ENCODE data around the gene TNIK.

Gene TNIK

DNA sequence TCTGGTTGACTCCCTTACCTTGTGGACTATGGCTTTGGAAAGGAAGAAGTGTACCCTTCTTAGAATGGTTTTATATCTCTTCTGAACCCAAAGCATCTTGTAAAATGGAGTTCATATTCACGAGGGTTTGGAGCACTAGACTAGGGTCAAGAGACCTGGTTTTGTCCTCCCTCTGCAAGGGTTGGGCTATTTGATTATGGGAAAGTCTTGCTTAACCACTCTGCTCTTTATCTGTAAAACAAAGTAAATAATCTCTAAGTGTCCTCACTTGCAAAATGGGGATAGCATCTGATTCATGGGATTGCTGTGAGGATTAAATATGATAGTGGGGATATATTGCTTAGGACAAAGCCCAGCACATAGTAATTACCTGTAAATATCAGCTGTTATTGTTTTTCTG, 415.8 kb downstream of the TNIK start:
- Histone ChIP-seq H3K4me1 (ENCODE audit: control insufficient read depth, insufficient read depth, low read length) (peaks cover 20% of the 10 kb centered on the region), H3K9ac (ENCODE audit: low read length) (no peak overlapping the region), H3K27me3 (replicated peaks; ENCODE audit: control insufficient read depth, insufficient read depth, low read length) (no peaks in the 10 kb centered on the region), H3K36me3 (ENCODE audit: control insufficient read depth, insufficient read depth, low read length, severe bottlenecking) (no peaks in the 10 kb centered on the region), H3K4me3 (ENCODE audit: low read length) (no peak overlapping the region), H3K9me3 (ENCODE audit: control insufficient read depth, low read length) (no peaks in the 10 kb centered on the region)
- no peak for DNase-seq (ENCODE audit: low read depth)

DNA sequence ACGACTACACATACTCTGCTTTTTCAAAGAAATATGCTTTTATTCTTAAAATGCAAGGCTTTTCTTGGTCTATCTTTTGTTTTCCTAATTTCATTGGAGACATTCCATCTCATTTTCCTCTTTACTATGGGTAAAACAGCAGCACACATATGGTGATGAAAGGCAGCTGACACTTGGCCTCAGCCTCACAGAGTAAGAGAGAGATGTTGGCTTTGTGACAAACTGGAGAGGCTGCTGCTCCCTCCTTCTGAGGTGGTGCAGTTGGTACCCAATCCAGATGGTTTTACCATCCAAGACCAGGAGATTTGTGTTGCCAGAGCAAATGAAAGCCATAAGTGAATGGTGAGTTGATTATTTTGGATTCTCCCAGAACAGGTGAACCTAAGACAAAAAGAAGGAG, 420.5 kb downstream of the TNIK start:
- no peaks in the 10 kb centered on the region for H3K27me3 ChIP-seq (replicated peaks; ENCODE audit: control insufficient read depth, insufficient read depth, low read length)
- no peaks in the 10 kb centered on the region for H3K9me3 ChIP-seq (ENCODE audit: control insufficient read depth, low read length)
- H3K36me3 ChIP-seq (ENCODE audit: control insufficient read depth, insufficient read depth, low read length, severe bottlenecking), result no peaks in the 10 kb centered on the region
- peaks cover 9% of the 10 kb centered on the region for H3K4me1 ChIP-seq (ENCODE audit: control insufficient read depth, insufficient read depth, low read length)
- no peak overlapping the region for H3K9ac ChIP-seq (ENCODE audit: low read length)
- DNase-seq (ENCODE audit: low read depth), result no peak
- H3K4me3 ChIP-seq (ENCODE audit: low read length), result no peak overlapping the region

DNA sequence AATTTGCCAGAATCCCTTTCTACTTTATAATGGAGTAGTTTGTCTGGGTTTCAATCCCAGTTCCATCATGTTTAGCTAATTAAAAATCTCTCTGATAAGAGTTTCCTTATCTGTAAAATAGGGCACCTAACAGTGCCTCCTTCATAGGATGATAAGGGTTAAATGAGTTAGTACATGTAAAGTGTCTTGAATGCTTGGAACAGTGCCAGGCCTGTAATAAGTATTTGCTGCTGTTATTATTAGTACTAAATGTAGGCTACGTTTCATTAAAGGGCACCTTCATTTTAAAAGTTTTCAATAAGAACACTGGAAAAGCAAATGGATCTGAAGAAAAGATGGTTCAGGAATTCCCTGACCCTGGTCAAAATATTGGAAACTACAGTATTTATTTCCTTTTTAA, 421.9 kb downstream of the TNIK start:
- Histone ChIP-seq H3K4me1 (ENCODE audit: control insufficient read depth, insufficient read depth, low read length) (no peaks in the 10 kb centered on the region), H3K9ac (ENCODE audit: low read length) (no peak overlapping the region), H3K4me3 (ENCODE audit: low read length) (no peak overlapping the region), H3K9me3 (ENCODE audit: control insufficient read depth, low read length) (no peaks in the 10 kb centered on the region), H3K36me3 (ENCODE audit: control insufficient read depth, insufficient read depth, low read length, severe bottlenecking) (no peaks in the 10 kb centered on the region), H3K27me3 (replicated peaks; ENCODE audit: control insufficient read depth, insufficient read depth, low read length) (no peaks in the 10 kb centered on the region)
- DNase-seq (ENCODE audit: low read depth), result no peak

DNA sequence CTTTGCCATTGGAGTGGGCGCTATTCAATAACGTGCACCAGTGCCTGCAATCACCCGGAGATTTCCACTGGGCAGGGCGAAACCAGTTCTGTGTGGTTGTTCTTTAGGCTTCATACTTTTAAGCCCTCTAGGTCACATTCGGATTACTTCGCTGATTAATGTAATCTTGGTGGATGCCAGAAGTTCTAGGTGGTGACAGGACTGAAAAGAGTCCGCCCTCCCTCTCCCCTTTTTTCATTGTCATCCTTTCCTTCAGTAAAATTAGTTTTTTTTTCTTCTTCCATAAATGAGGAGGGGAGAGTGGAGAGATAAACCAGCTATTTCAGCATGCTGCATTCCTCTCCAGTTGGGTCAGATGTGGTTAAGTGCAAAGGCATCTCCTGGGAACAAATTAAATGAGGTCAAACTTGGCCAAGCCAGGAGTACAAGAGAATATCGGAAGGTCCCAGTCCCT, 431.4 kb downstream of the TNIK start:
- Histone ChIP-seq H3K9me3 (ENCODE audit: control insufficient read depth, low read length) (no peaks in the 10 kb centered on the region), H3K9ac (ENCODE audit: low read length) (peak overlapping the region; percentile 71), H3K4me3 (ENCODE audit: low read length) (peak overlapping the region; percentile 76), H3K36me3 (ENCODE audit: control insufficient read depth, insufficient read depth, low read length, severe bottlenecking) (no peaks in the 10 kb centered on the region), H3K27me3 (replicated peaks; ENCODE audit: control insufficient read depth, insufficient read depth, low read length) (no peaks in the 10 kb centered on the region), H3K4me1 (ENCODE audit: control insufficient read depth, insufficient read depth, low read length) (peaks cover 20% of the 10 kb centered on the region)
- peak; percentile 77 for DNase-seq (ENCODE audit: low read depth)

DNA sequence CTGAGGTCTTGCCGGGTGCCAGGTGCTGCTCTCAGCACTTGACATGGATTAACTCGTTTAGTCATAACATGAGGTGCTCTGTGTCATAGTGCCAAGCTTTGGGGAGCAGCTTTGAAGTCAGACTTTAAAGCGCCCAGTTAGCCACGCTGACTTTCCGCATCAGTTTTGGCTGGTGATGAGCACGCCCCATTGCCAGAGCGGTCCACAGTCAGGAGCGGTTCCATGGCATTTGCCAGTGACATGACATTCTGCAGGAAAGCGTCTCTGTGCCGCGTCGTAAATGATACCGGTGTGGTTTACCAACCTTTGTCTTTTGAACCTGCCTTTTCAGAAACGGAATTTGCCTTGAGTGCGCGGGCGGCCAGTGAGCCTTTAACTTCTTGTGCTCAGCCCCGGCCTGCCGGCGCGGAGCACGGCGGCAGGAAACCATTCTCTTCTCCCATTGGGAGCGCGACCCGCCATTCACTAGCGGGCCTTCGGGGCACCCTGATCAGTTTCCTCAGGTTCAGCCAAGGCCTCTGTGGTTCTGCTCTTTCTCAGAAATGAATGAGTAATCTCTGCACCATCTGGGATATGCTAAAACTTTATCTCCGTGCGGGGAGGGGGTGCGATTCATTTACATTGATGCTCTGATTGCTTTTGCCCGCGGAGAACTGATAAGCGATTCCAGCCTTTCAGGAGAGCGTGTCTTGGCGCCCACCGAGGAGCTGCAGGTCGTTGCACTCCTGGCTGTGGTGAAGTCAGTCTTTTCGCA, 432.0 kb downstream of the TNIK start:
- H3K9ac ChIP-seq (ENCODE audit: low read length), result peak overlapping the region; percentile 71
- no peaks in the 10 kb centered on the region for H3K9me3 ChIP-seq (ENCODE audit: control insufficient read depth, low read length)
- DNase-seq (ENCODE audit: low read depth), result peak; percentile 81
- H3K27me3 ChIP-seq (replicated peaks; ENCODE audit: control insufficient read depth, insufficient read depth, low read length), result no peaks in the 10 kb centered on the region
- peak overlapping the region; percentile 76 for H3K4me3 ChIP-seq (ENCODE audit: low read length)
- H3K4me1 ChIP-seq (ENCODE audit: control insufficient read depth, insufficient read depth, low read length), result peaks cover 20% of the 10 kb centered on the region
- no peaks in the 10 kb centered on the region for H3K36me3 ChIP-seq (ENCODE audit: control insufficient read depth, insufficient read depth, low read length, severe bottlenecking)

DNA sequence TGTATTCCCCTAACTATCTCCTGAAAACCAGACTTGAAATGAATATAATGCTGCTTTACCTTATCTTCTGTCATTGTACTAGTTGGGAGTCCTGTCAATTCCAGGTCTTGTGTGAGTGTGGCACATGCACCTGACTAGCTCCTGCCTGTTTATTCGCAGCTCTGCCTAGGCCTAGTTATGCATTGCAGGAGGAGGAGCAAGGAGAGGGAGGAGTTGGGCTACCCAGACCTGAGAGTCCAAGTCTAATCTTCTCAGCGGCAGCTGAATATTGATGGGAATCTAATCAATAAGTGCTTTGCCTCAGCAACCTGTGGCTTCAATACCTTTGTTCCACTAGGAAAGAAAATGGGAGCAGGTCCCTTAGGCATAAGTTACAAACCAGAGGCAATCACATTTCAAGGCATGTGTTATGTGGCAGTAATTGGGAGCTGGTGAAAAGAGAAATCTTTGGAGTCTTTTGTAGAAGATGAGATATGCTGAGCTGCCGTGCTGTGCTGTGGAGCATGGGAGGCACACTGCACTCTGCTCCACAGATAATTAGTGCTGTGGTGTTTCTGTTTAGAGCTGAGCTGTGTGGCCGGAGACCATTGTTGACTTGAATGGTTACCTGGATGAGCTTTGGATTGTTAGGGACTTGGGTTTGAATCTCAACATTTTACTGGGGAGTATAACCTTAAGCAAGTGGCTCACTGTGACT, 433.5 kb downstream of the TNIK start, which contains the start of gene SLC2A2:
Gene SLC2A2 (minus strand): TSS at position 124 of the 697 bp plus-strand sequence. CDS start 50 bp downstream, at position 74.
- H3K27me3 ChIP-seq (replicated peaks; ENCODE audit: control insufficient read depth, insufficient read depth, low read length), result no peaks in the 10 kb centered on the region
- H3K9me3 ChIP-seq (ENCODE audit: control insufficient read depth, low read length), result no peaks in the 10 kb centered on the region
- DNase-seq (ENCODE audit: low read depth), result no peak
- peaks cover 20% of the 10 kb centered on the region for H3K4me1 ChIP-seq (ENCODE audit: control insufficient read depth, insufficient read depth, low read length)
- no peak within 1 kb of the TSS for H3K9ac ChIP-seq (ENCODE audit: low read length)
- H3K4me3 ChIP-seq (ENCODE audit: low read length), result no peak within 1 kb of the TSS
- H3K36me3 ChIP-seq (ENCODE audit: control insufficient read depth, insufficient read depth, low read length, severe bottlenecking), result no peaks in the 10 kb centered on the region

DNA sequence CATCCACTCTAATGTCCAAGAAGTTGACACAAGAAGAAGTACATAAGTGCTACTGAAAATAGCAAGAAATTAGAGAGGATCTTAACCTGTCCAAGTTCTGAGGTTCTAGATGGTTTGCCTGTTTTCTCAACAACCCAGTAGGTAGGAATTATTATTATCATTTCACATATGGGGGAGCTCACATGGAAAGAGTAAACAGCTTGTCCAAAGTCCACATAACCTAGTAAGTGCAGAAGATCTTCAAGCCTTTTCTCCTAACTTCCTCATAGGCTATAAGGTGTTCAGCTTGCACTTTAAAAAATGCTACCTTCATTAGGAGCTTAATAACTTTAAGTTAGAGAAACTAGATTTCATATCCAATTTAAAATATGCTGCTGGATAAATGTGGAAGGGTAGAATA, 436.6 kb downstream of the TNIK start:
- DNase-seq (ENCODE audit: low read depth), result no peak
- Histone ChIP-seq H3K9ac (ENCODE audit: low read length) (no peak overlapping the region), H3K27me3 (replicated peaks; ENCODE audit: control insufficient read depth, insufficient read depth, low read length) (no peaks in the 10 kb centered on the region), H3K36me3 (ENCODE audit: control insufficient read depth, insufficient read depth, low read length, severe bottlenecking) (no peaks in the 10 kb centered on the region), H3K4me1 (ENCODE audit: control insufficient read depth, insufficient read depth, low read length) (peaks cover 9% of the 10 kb centered on the region), H3K4me3 (ENCODE audit: low read length) (no peak overlapping the region), H3K9me3 (ENCODE audit: control insufficient read depth, low read length) (no peaks in the 10 kb centered on the region)

DNA sequence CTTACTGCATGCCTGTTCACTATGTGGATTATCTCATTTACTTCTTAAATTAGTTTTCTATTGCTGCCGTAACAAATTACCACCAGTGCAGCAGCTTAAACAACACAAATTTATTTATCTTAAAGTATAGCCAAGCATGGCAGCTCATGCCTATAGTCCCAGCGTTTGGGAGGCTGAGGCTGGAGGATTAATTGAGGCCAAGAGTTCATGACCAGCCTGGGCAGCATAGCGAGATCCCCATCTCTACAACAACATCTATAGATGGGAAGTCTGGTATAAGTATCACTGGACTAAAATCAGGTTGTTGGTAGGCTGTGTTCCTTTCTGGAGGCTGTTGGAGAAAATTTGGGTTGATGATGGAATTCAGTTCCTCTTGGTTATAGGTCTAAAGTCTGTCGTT, 438.8 kb downstream of the TNIK start:
- H3K4me1 ChIP-seq (ENCODE audit: control insufficient read depth, insufficient read depth, low read length), result peaks cover 4% of the 10 kb centered on the region
- H3K4me3 ChIP-seq (ENCODE audit: low read length), result no peak overlapping the region
- H3K27me3 ChIP-seq (replicated peaks; ENCODE audit: control insufficient read depth, insufficient read depth, low read length), result no peaks in the 10 kb centered on the region
- no peak overlapping the region for H3K9ac ChIP-seq (ENCODE audit: low read length)
- no peaks in the 10 kb centered on the region for H3K9me3 ChIP-seq (ENCODE audit: control insufficient read depth, low read length)
- no peak for DNase-seq (ENCODE audit: low read depth)
- no peaks in the 10 kb centered on the region for H3K36me3 ChIP-seq (ENCODE audit: control insufficient read depth, insufficient read depth, low read length, severe bottlenecking)

DNA sequence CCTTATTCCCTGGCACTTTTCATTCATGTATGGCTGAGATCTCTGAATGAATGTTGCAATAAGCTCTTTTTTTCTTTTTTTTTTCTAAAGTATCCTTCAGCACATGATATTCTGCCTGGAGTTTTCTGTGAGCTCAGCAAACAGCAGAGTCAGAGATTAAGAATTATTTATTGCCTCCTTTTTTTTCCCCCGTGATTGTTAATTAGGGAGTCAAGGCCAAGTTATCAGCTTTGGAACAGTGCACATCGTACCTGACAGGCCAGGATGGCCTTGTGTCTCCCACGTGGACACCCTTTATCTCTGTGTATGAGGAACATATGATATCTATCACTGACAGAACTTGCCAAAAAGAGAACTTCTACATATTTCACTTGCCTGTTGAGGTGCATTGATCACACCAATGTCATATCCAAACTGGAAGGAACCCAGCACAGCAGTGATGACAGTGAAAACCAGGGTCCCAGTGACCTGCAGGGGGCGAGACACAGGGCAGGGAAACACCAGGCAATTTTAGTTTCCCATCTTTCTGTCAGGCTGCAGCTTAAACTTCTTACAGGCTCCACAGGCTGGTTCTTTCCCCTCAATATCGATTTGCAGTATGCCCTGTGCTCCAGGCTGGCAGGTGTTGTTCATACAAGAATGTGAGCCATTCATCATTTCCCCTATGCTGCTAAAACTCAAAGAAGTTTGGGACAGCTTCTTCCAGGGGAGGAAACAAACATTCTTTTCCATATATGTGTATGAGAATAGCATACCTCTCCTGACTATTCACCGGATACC, 441.9 kb downstream of the TNIK start:
- H3K27me3 ChIP-seq (replicated peaks; ENCODE audit: control insufficient read depth, insufficient read depth, low read length), result no peaks in the 10 kb centered on the region
- no peaks in the 10 kb centered on the region for H3K9me3 ChIP-seq (ENCODE audit: control insufficient read depth, low read length)
- DNase-seq (ENCODE audit: low read depth), result peak; percentile 27
- H3K4me3 ChIP-seq (ENCODE audit: low read length), result no peak overlapping the region
- H3K36me3 ChIP-seq (ENCODE audit: control insufficient read depth, insufficient read depth, low read length, severe bottlenecking), result no peaks in the 10 kb centered on the region
- H3K4me1 ChIP-seq (ENCODE audit: control insufficient read depth, insufficient read depth, low read length), result peaks cover 14% of the 10 kb centered on the region
- H3K9ac ChIP-seq (ENCODE audit: low read length), result no peak overlapping the region

DNA sequence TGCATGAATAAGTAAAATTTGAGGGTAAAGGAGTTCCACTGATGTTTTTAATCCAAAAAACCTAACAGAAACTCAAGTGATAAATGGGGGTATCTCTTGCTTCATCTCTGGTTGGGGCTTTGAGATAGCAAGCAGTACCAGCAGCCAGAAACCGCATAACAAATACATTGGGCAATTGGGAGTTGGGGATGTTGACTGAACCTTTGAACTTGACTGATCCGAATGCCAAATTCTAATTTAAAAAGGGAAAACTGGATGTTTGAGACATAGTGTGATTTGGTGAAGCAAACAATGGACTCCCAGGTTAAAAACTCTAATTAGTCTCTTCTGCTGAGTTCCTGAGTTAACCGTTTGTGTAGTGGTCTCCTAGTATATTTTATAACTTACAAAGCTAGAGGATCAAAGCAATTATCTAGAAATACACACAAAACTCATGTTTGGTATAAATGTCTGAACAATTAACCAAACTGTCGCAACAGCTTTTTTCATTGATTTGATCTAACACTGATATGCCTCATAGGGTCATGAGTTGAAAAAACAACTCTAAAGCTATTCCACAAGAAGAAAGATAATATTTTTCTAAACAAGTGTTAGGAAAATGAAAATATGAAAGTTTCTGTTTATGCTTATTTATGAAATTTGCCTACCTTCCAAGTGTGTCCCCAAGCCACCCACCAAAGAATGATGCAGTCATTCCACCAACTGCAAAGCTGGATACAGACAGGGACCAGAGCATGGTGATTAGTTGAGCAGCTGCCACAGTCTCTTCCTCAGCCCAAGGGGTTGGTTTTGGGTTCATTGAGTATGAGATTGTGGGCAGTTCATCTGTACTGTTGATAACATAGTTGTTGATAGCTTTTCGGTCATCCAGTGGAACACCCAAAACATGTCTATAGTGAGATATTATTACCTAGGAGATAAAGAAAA, 446.1 kb downstream of the TNIK start:
- no peaks in the 10 kb centered on the region for H3K36me3 ChIP-seq (ENCODE audit: control insufficient read depth, insufficient read depth, low read length, severe bottlenecking)
- H3K27me3 ChIP-seq (replicated peaks; ENCODE audit: control insufficient read depth, insufficient read depth, low read length), result no peaks in the 10 kb centered on the region
- peaks cover 17% of the 10 kb centered on the region for H3K4me1 ChIP-seq (ENCODE audit: control insufficient read depth, insufficient read depth, low read length)
- H3K4me3 ChIP-seq (ENCODE audit: low read length), result no peak overlapping the region
- no peaks in the 10 kb centered on the region for H3K9me3 ChIP-seq (ENCODE audit: control insufficient read depth, low read length)
- no peak for DNase-seq (ENCODE audit: low read depth)
- H3K9ac ChIP-seq (ENCODE audit: low read length), result no peak overlapping the region

Data from adipocyte (in vitro differentiated cells).